Smooth muscle cell of the umbilical artery (primary cell): ENCODE measurements around the gene IFI44. TPM values are rescaled to one million over a fixed set of nuclear protein-coding genes. Genes with fewer than 3 reads are reported as not detected.

ENCODE experiments used
- total RNA-seq: library from RNA; depleted of rRNA; stranded (reverse); fragments of >200 nt; gene quantifications from 2 replicates; pipeline ENCODE4 v1.2.3, GENCODE V29; 2014

The IFI44 gene, protein sequence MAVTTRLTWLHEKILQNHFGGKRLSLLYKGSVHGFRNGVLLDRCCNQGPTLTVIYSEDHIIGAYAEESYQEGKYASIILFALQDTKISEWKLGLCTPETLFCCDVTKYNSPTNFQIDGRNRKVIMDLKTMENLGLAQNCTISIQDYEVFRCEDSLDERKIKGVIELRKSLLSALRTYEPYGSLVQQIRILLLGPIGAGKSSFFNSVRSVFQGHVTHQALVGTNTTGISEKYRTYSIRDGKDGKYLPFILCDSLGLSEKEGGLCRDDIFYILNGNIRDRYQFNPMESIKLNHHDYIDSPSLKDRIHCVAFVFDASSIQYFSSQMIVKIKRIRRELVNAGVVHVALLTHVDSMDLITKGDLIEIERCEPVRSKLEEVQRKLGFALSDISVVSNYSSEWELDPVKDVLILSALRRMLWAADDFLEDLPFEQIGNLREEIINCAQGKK
- total RNA-seq, result 7.8 and 17.2 TPM in 2 replicates

DNA sequence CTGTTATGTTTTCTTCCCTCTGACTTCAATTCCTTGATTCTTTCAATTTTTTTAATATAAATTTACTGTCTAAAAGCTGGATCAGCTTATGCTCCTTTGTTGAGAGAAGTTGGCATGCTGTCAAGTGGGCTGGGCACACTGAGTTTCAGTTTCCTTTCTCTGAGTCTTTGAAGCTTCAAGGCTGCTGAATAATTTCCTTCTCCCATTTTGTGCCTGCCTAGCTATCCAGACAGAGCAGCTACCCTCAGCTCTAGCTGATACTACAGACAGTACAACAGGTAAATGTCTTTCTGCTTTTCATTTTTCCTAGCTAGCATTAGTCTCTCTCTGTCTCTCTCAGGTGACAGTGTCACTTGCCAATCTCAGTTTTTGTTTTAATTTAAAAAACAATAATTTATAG, at the start of gene IFI44:
IFI44 (plus strand) TSS at position 204 of the 400 bp plus-strand sequence. CDS start 365 bp downstream, outside the sequence.

DNA sequence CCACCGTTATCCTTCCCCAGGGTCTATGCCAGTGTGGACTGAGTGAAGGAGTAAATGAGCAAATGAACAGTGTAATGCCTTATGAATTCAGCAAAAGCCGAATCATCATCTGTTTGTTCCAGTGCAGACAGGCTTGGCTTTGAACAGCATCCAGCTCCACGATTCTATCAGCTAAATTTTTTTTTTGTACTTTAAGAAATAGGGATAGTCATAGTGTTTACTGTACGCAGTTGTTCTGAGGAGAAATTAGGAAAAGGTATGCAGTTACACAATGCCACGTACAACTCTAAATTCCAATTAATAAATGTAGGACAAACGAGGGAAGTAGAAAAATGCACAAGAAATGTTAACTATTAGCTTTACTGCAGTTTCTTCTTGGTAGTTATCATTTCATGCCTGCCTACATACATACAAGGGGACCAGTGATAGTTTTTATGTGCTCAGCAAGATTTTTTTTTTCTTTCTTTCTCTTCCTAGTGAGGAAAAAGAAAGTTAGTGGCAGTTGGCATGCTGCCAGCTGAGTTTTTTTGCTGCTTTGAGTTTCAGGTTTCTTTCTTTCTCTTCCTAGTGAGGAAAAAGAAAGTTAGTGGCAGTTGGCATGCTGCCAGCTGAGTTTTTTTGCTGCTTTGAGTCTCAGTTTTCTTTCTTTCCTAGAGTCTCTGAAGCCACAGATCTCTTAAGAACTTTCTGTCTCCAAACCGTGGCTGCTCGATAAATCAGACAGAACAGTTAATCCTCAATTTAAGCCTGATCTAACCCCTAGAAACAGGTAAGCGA, 29.6 kb upstream of the IFI44 start, which contains the start of gene IFI44L:
IFI44L (plus strand) TSS at position 646 of the 777 bp plus-strand sequence. CDS start 7,468 bp downstream, outside the sequence.

Other genes with a start within 250 kb of the IFI44 start
- gene PTGFR, start 158.9 kb upstream of the IFI44 start, total RNA-seq, result 34.0 and 58.8 TPM in 2 replicates
- gene IFI44L, start 29.4 kb upstream of the IFI44 start, total RNA-seq, result 1.6 and 4.8 TPM in 2 replicates